ENCODE measurements around the gene ZBTB47.

ZBTB47 gene

DNA sequence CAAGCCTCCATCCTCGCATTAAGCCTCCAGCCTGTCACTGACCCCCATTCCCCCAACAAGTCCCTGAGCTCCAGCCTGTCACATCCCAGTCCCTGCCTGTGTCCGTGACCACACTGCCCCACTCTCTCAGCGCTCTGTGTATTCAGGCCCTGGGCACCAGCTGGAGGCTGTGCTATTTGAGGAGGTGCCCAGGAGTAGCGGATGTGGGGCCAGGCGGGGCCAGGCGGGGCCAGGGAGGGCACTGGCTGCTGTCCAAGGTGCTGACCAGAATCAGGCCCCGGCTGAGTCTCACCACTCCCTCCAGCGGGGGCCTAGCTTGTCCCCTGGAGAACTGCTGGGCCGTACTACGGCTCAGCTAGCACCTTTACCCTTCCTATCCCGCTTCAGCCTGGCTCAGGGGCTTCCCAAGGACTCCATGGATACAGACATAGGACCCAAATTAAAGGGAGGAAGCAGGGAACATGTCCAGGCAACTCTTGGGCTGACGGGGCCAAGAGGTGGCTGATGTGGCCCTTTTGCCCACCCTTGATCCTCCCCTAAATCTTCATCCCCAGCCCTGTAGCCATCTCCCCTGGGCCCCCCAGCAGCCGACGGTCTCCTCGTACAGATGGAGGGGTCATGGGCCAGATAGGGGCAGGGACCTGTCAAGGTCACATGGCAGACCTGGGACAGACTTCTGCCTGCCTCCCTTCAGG is 48.0 kb downstream of the ZBTB47 start:
- peak; percentile 65 for DNase-seq

DNA sequence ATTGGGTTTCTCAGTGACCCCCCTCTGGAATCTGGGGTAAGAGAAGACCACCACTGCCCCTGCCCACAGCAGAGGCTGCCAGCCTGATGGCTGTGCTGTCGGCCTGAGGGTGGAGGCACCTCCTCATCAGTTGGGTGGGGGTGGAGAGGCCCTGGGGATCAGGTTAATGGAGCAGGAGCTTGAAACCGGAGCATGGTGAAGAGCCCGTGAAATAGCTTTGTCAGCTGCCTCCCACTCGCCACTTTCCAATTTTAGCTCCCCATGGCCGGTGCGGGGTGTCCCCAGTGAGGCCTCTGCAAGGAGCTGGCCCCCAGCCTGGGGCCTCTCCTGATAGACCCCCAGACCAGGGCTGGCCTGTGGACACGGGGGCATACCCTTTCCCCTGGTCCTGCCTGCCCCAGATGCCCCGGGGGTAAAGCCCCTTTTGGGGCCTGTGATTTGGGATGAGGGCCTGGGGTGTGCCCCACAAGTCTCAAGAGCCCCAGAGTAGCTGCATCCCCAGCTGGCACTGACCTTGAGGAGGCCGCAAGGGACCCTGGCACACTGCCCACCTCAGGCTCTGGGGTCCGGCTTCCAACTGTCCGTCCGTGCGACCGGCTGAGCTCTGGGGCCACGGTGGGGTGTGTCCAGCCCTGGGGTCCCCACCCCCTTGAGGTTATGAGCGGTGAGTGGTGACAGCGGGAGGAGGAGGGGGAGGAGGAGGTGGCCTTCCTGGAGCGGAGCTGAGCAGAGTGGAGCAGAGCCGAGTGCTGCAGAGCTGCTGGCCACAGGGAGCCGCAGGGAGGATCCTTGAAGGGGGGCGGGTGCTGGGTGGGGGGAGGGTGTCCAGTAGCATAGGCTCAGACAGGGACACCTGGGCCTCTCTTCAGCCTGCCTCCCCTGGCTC is 48.8 kb downstream of the ZBTB47 start, which contains the start of gene HHATL:
TSS of gene HHATL (minus strand) at position 733 of the 886 bp plus-strand sequence. CDS start 1,972 bp downstream, outside the sequence.
- DNase-seq, result no peak

DNA sequence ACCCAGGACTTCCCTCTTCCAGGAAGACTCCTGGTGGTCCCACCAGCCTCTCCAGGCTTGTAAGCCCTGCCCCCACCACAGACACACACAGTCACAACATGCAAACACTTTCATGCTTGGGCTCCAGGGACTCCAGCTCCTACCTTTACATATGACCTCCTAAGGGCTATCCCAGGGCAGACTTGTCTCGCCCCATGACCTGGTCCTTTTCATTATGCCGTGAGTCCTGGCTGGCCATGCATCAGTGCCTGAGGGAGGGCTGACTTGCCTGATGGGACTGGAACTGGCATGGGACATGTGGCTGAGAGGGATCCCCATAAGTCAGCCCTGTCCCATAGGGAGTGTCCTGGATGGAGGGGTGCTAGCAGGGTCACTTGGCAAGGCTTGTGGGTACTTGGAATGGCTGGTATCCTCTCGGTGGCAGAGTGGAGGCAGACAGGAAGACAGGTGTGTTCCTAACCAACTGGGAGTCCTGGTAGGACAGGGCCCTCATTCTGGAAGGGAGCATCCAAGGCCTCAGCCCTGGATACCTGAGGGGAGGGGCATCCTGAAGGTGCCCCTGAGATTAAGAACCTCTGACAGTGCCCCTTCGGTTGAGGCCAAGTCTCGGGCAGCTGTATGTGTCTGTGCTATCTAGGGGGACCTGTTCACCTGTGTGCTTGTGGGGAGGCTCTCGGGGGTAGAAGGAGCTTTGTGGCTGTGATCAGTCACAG is 49.6 kb downstream of the ZBTB47 start:
- no peak for DNase-seq

DNA sequence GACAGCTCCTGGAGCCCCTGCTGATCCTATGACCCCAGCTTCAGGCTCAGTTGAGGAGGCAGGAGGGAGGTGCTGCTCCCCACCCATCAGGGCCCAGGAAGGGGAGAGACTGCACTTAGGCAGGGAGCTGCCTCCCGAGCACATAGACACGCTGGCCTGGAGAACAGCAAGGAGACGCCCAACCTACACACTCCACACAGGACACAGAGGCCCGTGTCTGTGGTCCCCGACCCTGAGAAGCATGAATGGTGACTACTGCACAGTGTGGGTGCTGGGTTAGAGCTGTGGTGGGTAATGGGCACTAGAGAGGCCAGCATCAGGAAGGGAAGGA is 50.2 kb downstream of the ZBTB47 start:
- DNase-seq, result no peak

DNA sequence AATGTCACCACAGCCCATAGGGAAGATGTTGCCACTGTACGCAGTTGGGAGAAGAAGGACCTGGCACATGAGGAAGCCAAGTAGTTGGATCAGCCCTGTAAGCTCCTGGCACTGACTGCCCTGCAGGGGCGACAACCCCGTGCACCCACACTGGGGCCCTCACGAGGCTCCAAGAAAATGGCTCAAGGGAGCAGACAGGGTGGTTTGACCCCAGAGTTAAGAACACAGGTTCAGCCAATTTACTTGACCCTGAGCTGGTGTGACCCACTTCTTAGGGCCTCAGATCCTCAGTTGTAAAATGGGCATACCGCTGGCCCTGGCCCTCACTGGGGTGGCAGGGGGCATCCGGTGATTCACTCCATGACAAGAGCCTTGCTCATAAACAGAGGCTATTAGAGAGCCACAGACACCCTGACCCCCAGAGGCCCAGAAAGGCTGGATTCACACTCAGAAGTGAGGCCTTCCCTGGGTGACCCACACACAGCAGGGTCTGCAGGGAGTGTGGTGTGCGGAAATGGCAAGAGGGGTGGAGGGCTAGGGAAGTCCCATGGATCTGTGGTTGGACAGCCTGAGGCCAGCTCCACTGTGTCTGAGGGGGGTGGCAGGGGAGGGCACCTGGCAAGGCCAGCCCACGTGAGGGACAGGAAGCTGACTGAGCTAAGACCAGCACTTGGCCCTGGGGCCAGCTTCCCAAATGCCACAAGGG is 50.8 kb downstream of the ZBTB47 start:
- no peak for DNase-seq

DNA sequence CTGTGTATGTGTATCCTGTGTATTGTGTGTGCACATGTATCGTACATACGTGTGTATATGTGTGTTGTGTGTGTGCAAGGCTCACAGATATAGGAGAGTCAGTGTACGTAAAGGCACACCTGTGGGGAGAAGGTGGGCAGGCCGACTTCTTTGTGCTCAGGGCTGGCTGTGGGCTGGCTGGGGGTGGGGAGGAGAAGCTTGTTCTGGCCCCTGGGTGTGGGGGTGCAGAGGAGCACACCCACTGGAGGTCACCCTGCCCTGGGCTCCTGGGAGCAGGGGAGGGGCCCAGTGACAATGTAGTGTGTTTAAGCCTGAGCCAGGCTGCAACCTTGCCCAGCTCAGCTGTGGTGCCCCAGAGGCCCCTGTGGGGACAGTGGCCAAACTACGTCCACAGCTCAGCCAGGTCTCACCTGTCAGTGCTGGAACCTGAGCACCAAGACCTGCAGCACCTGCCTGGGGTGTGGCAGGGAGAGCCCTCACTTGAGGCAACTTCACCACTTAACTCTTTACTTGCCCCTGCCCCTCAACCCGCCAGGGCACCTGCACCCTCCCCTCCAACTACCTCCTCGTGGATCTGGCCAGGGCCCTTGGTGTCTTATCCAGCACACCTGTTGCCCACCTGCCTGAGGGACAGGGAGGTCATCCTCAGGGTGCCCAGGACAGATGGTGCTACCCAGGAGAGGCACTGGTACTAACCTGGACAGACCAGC is 51.7 kb downstream of the ZBTB47 start:
- DNase-seq, result no peak

DNA sequence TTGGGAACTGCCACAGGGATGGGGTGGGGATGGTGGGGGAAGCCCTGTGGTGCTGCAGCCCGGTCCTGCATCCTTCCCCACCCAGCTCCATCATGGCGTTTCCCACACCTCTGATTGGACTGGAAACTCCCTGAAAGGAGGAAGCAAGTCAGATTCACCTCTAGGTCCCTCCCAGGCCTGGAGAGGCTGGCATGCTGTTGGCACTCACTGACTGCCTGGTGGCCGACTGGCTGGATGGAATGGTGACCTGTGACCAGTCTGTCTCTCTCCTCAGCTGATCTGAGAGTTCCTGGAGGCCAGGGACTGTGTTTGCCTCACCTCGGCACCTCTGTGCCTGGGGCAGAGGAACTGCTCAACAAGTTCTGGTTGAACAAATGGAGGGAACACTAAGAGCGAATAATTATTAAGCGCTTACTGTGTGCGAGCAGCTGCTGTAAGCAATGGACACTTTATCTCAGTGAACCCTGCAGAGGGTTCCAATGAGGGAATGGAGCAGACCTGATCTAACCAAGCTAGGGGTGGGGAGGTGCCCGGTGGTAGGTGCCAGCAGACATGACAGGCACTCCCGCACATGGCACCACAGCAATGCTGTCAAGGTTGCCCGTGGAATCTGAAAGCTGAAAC is 52.6 kb downstream of the ZBTB47 start:
- no peak for DNase-seq

DNA sequence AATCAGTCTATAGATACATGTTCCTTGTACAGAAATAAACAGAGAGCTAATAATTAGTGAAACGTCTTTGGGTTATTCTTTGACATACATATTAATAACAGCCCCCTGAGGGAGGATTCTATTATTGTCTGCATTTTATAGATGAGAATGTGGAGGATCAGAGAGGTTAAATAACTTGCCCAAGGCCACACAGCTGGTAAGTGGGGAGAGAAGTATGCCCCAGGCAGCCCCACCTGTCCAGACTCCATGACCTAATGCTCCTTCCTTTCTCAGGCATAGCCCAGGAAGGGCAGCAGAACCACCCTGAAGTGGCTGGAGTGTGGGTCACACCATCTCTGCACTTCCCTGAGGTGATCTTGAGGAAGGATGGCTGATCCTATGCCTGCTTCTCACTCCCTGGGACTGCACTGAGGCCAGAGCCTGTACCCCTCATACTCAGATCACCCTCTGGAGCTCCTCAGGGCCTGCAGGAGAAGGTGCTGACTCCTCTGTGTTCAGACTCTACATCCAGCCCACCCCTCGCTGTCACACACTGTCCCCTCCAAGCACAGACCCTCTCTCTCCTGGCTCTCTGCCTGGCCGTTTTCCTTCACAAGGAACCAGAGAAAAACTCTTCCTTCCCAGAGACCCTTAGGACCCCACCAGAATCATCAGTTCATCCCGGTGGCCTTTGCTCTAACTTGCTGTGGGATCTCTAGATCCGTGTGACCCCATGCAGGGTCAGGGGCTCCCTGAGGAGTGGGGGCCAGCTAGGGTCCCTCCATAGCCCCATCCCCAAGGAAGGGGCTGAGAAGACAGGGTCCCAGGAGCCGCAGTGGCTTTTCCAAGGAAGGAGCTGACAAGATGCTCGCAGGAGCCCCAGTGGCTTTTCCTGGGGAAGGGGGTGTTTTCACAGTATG is 53.5 kb downstream of the ZBTB47 start:
- DNase-seq, result no peak

DNA sequence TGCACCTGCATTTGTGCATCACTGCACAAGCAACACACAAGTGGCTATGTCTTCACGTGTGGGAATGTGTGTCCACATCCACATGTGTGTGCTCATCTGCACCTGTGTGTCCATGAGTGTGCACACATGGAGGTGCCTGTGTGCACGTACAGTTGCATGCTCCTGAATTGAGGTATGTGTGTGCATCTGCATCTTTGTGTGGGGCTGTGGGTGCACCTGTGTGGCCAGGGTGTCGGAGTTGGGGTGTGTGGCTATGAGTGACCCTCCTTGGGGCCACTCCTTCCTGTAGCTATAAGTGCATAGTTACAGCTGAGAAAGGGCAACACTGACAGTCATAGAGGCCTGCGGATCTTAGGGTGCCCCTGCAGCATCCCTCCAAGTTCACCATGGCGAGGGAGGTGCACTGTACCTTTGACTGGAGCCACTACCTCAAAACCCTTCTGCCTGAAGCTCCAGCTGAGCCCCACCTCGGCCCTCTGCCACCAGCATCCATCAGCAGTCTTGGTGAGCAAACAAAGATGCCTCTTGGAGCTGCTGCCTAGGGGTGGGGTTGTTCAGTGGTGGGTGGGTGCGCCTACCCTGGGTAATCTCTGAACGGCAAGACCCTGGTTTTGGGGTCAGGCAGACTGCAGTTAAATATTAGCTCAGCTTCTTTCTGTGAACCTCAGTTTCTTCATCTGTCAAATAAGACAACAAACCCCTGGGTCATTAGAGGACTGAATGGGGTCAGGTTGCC is 54.3 kb downstream of the ZBTB47 start:
- no peak for DNase-seq

DNA sequence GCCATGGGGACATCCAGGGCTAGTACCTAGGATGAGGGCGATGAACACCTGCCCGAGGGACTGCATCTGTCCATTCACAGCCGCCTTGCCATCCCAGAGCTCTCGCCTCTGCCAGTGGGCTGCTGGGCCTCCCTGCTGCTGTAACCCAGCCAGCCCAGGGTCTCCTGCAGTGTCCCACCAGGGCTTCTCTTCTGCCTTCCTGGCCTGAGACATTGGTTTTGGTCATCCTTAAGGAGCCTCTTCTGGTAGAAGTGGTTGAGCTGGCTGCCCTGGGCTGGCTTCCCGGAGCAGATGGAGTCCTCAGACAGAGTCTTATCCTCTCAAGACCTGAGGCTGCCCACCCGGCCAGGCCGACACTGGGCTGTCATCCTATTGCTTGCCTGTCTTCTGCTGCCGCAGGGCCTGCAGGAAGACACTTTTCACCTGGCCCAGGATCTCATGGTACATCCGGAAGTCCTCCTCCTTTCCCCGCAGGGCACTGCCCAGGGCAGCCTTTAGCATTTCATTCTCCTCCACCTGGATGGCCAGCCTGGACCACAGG is 55.2 kb downstream of the ZBTB47 start:
- no peak for DNase-seq

DNA sequence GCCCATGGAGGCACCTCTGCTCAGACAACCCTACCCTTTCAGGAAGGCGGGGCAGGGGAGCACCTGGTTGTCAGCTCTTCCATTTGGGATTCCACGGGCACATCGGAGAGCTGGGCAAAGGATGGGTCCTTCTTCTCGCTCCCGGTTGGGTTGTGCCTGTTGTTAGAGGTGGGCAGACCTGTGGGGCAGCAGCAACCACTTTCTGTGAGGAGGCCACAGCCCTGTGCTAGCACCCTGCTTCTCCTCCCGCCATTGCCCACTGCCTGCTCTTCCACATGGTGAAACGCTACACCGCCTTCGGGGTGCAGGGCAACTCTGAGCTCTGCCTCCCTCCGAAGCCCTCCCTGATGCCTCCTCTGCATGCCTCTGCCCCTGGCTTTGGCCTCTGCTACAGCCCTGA is 56.1 kb downstream of the ZBTB47 start:
- DNase-seq, result no peak

DNA sequence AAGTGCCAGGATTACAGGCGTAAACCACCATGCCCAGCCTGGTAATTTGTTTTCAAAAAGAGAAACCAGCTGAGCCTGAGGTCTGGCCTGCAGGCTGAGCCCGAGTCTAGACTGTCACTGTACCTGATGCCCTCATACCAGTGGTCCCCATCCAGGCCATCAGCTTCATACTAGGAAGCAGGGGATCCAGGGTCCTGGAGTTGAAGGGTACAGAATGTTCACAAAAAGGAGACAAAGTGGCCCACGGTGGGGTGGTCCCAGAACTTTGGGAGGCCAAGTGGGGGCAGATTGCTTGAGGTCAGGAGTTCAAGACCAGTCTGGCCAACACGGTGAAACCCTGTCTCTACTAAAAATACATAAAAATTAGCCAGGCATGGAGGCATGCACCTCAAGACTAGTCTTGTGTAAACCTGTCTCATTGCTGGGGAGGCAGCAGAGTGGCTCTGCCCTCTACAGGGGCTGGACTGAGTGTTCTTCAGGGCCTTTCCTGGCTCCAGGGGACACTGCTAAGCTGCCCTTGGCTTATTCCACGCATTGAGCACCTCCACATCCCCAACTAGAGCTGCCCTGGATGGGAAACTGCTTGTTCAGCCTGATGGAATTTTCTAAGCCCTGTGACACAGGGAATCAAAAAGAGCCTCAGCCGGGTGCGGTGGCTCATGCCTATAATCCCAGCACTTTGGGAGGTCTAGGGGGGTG is 57.0 kb downstream of the ZBTB47 start:
- DNase-seq, result no peak

DNA sequence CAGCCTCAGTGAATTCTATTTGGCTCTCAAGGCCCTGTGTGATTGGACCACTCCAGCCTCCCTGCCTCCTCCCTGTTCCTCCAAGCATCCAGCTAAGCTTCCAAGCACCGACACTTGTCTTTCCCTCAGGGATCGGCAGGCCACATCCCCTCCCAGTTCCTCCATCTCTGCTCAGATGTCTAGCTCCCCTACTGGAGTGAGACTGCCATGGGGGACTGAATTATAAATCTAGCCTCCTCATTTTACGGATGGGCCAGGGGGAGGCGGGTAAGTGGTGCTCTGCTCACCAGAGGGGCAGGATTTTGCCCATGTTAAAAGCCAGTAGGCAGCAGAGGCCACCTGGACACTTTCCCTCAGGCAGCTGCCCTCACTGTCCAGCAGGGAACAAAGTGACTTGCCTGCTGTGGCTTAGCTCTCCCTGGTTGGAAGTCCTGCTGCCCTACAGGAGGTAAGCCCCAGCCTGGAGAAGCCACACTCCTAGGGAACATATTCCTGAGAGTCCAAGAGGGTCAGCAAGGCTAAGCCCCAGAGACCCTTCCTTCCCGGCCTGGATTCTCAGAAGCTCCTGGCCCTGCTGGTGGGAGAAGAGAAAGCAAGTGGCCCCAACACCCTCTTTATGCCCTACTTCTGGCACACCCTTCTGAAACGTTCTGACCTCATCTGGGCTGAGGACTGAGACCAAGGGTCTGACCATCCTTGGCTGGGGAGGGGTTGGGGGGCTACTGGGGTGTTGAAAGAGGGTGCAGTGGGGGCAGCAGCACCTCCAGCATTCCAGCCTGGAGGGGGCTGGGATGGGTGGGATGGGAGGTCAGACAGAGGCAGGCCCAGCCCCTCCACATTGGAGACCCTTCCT is 58.2 kb downstream of the ZBTB47 start:
- DNase-seq, result no peak

DNA sequence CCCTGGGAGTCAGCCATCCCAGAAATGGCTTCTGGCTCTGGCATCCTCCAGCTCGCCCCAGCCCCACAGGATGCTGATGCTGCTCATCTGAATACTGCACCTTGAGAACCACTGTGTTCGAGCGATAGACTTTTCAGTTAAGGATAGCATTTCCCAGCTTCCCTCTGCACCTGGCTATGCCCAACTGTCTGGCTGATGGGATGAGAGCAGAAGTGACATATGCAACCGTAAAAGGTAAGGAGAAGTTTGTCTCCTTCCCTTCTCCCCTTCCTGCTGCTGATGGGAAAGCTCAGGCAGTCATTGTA is 58.8 kb downstream of the ZBTB47 start:
- DNase-seq, result no peak

DNA sequence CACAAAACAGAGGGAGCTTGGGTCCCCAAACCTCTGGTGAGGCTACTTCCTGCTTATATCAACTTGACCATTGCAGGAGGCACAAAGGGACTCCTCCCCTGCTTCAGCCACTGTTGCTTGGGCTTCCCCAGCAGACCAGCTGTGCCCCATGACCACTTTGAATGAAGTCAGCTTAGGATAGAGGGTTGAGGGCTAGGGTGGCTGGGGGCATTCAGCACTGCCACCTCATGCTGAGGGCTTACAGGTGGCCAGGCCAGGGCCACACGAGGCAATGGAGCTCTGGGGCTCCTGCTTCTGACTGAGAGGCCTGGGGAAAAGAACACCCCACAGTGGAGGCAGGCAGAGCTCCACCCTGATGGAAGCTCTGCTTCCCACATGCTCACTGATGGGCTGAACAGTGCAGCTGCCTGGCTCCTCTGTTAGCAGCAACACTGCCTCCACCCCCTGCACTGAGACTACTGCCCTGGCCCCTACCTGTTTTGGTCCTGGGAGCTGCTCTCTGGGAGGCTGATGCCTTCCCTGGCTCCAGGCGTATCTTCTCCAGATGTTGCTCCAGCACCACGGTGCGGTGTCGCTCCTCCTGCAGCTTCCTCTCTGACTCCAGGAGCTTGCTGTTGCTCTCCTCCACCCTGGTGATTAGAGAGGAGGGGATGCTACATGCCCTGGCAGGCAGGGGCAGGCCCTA is 59.3 kb downstream of the ZBTB47 start:
- DNase-seq, result no peak

DNA sequence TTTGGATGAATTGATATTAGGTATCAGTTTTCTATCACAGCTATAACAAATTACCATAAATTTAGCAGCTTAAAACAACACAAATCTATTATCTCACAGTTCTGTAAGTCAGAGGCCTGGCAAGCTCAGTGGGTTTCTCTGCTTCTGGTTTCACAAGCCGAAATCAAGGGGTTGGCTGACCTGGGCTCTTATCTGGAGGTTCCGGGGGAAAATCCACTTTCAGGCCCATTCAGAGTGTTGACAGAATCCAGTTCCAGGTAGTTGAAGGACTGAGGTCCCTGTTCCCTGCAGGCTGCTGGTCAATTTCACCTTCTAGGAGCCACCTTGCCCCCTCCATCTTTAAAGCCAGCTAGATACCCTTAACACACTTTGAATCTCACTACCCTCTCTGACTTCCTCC is 60.2 kb downstream of the ZBTB47 start:
- no peak for DNase-seq

DNA sequence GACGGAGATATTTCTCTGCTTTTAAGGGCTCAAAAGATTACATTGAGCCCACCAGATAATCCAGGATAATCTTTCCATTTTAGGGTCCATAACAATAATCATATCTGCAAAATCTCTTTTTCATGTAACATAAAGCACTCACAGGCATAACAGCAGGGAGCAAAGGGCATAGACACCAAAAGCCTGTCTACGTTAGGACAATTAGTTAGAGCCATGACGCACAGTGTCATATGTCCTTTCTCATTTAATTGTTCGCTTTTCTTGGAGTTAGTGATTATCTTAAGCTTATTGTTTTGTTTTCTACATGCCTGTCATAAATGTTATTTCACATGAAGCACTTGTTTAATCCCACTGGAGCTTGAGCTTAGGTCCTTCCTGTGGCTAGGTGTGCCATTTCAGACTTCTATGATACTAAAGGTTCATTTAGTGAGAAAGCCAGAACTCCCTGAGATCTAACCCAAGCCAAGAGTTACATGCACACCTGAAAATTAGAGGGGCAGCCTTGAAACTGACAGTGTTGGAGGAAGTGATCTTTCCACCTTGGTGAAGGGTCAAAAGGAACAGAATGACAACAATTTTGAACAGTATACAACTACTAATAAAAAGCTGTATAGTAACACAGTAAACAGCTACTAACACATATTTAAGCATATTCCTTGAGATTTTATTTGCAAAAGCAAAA is 60.8 kb downstream of the ZBTB47 start:
- DNase-seq, result no peak
